H1 (cell line): ENCODE data around the gene LRTM2. TPM values are rescaled to one million over a fixed set of nuclear protein-coding genes. Genes with fewer than 3 reads are reported as not detected.

Experiments used
- CTCF ChIA-PET: fragments of 300-600 bp; sonication (Branson Sonifier 250); formaldehyde crosslinking; loops from one replicate; lab custom pipeline; 2021; ENCODE audit not compliant: partially characterized antibody; lab: Charles Lee
- POLR2A ChIA-PET: fragments of 300-600 bp; sonication (Branson Sonifier 250); formaldehyde crosslinking; loops from one replicate; lab custom pipeline; 2021; ENCODE audit warnings: inconsistent platforms; ENCODE audit not compliant: partially characterized antibody; lab: Charles Lee
- DNase-seq, 2 experiments: peaks; one replicate each; pipeline versions ENCODE4 v3.0.0 to v3.0.0-alpha.2; 2010 to 2022; ENCODE audit warnings: low spot score in 2 of 2, low read depth in 1 of 2, mixed read lengths in 1 of 2
- FAIRE-seq: peaks from 2 replicates; lab custom pipeline; 2011; peaks lifted over from hg19 to GRCh38; lab: Jason Lieb, UNC
- H2AFZ ChIP-seq: 2 replicates; pipeline ENCODE4 v1.8.1; 2012; ENCODE audit warnings: low read length, inconsistent platforms
- H2AK5ac ChIP-seq: 2 replicates; pipeline ENCODE4 v1.6.1; 2013; ENCODE audit warnings: low read depth, low read length
- H2BK120ac ChIP-seq: replicated peaks from 2 replicates; pipeline ENCODE3; 2013; ENCODE audit warnings: low read depth, low read length, inconsistent platforms
- H2BK12ac ChIP-seq: 2 replicates; pipeline ENCODE4 v1.6.1; 2013; ENCODE audit warnings: low read depth, low read length
- H2BK15ac ChIP-seq: 2 replicates; pipeline ENCODE4 v1.6.1; 2013; ENCODE audit warnings: low read length
- H2BK20ac ChIP-seq: 2 replicates; pipeline ENCODE4 v1.6.1; 2013; ENCODE audit warnings: low read length
- H2BK5ac ChIP-seq: 2 replicates; pipeline ENCODE4 v1.6.1; 2013; ENCODE audit warnings: low read depth, low read length
- H3K14ac ChIP-seq: 2 replicates; pipeline ENCODE4 v1.6.1; 2013; ENCODE audit warnings: inconsistent platforms; ENCODE audit not compliant: insufficient read length
- H3K18ac ChIP-seq: 2 replicates; pipeline ENCODE4 v1.6.1; 2013; ENCODE audit warnings: low read length; ENCODE audit errors: extremely low read depth
- H3K23ac ChIP-seq: 2 replicates; pipeline ENCODE4 v1.6.1; 2013; ENCODE audit warnings: inconsistent platforms; ENCODE audit not compliant: insufficient read length
- H3K23me2 ChIP-seq: 2 replicates; pipeline ENCODE4 v1.6.1; 2013; ENCODE audit warnings: low read depth, low read length
- H3K27ac ChIP-seq: 2 replicates; pipeline ENCODE4 v1.6.1; 2011; ENCODE audit warnings: low read depth, low read length, inconsistent platforms
- H3K27me3 ChIP-seq, 4 experiments: replicated peaks in 1 of 4; 1 replicate in 1 of 4; 2 replicates in 3 of 4; pipeline versions ENCODE4 v1.6.1 to v1.8.1; 2011 to 2013; ENCODE audit warnings: low read length in 3 of 4, mild to moderate bottlenecking in 3 of 4, inconsistent platforms in 2 of 4, mixed read lengths in 2 of 4, moderate library complexity in 1 of 4; ENCODE audit not compliant: control insufficient read depth in 3 of 4, insufficient read depth in 3 of 4; ENCODE audit errors: extremely low read depth in 1 of 4
- H3K36me3 ChIP-seq, 4 experiments: 2 replicates each; pipeline versions ENCODE4 v1.6.1 to v1.8.1; 2011 to 2013; ENCODE audit warnings: mild to moderate bottlenecking in 4 of 4, low read length in 3 of 4, moderate library complexity in 2 of 4, control low read depth in 1 of 4, inconsistent platforms in 1 of 4; ENCODE audit not compliant: insufficient read depth in 4 of 4, control insufficient read depth in 2 of 4
- H3K4ac ChIP-seq: replicated peaks from 2 replicates; pipeline ENCODE3; 2013; ENCODE audit warnings: low read length, low read depth, mixed read lengths, inconsistent platforms; ENCODE audit not compliant: insufficient read length
- H3K4me1 ChIP-seq, 4 experiments: replicated peaks in 1 of 4; 1 replicate in 1 of 4; 2 replicates in 3 of 4; pipeline versions ENCODE4 v1.6.1 to v1.8.1; 2011 to 2013; ENCODE audit warnings: low read length in 3 of 4, inconsistent platforms in 2 of 4, mixed read lengths in 1 of 4; ENCODE audit not compliant: insufficient read depth in 4 of 4, control insufficient read depth in 3 of 4
- H3K4me2 ChIP-seq, 2 experiments: 2 replicates each; pipeline versions ENCODE4 v1.6.1 to v1.8.1; 2011 to 2013; ENCODE audit warnings: low read depth in 2 of 2, low read length in 2 of 2, control low read depth in 1 of 2, inconsistent platforms in 1 of 2, mild to moderate bottlenecking in 1 of 2; ENCODE audit not compliant: insufficient read depth in 1 of 2
- H3K4me3 ChIP-seq, 4 experiments: fragments of 200-600, 300-600 bp in 1 of 4; sonication (generic), shearing (Covaris generic), sonication (Bioruptor Twin) in 1 of 4; 2 replicates each; pipeline versions ENCODE4 v1.5.1 to v1.8.1; 2011 to 2016; ENCODE audit warnings: low read length in 4 of 4, low read depth in 3 of 4, control low read depth in 2 of 4, inconsistent platforms in 2 of 4, mild to moderate bottlenecking in 2 of 4, mixed read lengths in 1 of 4, moderate library complexity in 1 of 4; ENCODE audit not compliant: insufficient read depth in 2 of 4; ENCODE audit errors: extremely low read depth in 1 of 4
- H3K56ac ChIP-seq: replicated peaks from 2 replicates; pipeline ENCODE3; 2013; ENCODE audit warnings: low read depth, mild to moderate bottlenecking, mixed read lengths, low read length, inconsistent platforms; ENCODE audit not compliant: insufficient read length
- H3K79me1 ChIP-seq: 2 replicates; pipeline ENCODE4 v1.6.1; 2013; ENCODE audit warnings: low read depth, low read length, control low read depth
- H3K79me2 ChIP-seq, 2 experiments: 2 replicates each; pipeline versions ENCODE4 v1.6.1 to v1.8.1; 2012 to 2013; ENCODE audit warnings: low read length in 2 of 2, mild to moderate bottlenecking in 2 of 2, inconsistent platforms in 1 of 2; ENCODE audit not compliant: insufficient read depth in 2 of 2, control insufficient read depth in 1 of 2
- H3K9ac ChIP-seq, 4 experiments: replicated peaks in 1 of 4; 1 replicate in 1 of 4; 2 replicates in 3 of 4; pipeline versions ENCODE4 v1.6.1 to v1.8.1; 2011 to 2013; ENCODE audit warnings: low read depth in 3 of 4, low read length in 3 of 4, control low read depth in 2 of 4, mild to moderate bottlenecking in 2 of 4, moderate library complexity in 2 of 4, inconsistent platforms in 1 of 4; ENCODE audit errors: extremely low read depth in 1 of 4
- H3K9me3 ChIP-seq, 2 experiments: 2 replicates each; pipeline versions ENCODE4 v1.6.1 to v1.8.1; 2012 to 2013; ENCODE audit warnings: mild to moderate bottlenecking in 2 of 2, moderate library complexity in 2 of 2, control low read depth in 1 of 2, inconsistent platforms in 1 of 2, low read depth in 1 of 2, low read length in 1 of 2, mixed read lengths in 1 of 2; ENCODE audit not compliant: insufficient read depth in 2 of 2
- H4K20me1 ChIP-seq, 2 experiments: replicated peaks in 1 of 2; 2 replicates each; pipeline versions ENCODE3 to v1.8.1; 2011 to 2013; ENCODE audit warnings: inconsistent platforms in 2 of 2, low read length in 2 of 2, mild to moderate bottlenecking in 1 of 2; ENCODE audit not compliant: insufficient read depth in 2 of 2, control insufficient read depth in 1 of 2
- H4K5ac ChIP-seq: 2 replicates; pipeline ENCODE4 v1.6.1; 2013; ENCODE audit warnings: low read length, low read depth, mixed read lengths, inconsistent platforms; ENCODE audit not compliant: insufficient read length
- H4K8ac ChIP-seq: 2 replicates; pipeline ENCODE4 v1.8.0; 2013; ENCODE audit warnings: mild to moderate bottlenecking, moderate library complexity, low read length, inconsistent platforms; ENCODE audit not compliant: insufficient read depth; ENCODE audit errors: extremely low read depth
- H4K91ac ChIP-seq: replicated peaks from 2 replicates; pipeline ENCODE3; 2013; ENCODE audit warnings: low read length, mixed read lengths, inconsistent platforms; ENCODE audit not compliant: insufficient read length
- CHD1 ChIP-seq: IDR thresholded peaks from 2 replicates; pipeline ENCODE4 v1.6.1; 2012; ENCODE audit warnings: low read depth, low read length, improper control_type of control experiment
- EGR1 ChIP-seq: IDR thresholded peaks from 2 replicates; pipeline ENCODE4 v1.6.1; 2011; ENCODE audit warnings: low read depth, low read length, borderline replicate concordance
- GABPA ChIP-seq: IDR thresholded peaks from 2 replicates; pipeline ENCODE4 v1.6.1; 2011; ENCODE audit warnings: mild to moderate bottlenecking, low read length, moderate library complexity, borderline replicate concordance; ENCODE audit not compliant: insufficient read depth
- JUN ChIP-seq: IDR thresholded peaks from 2 replicates; pipeline ENCODE4 v1.6.1; 2011; ENCODE audit warnings: low read depth, mild to moderate bottlenecking, improper control_type of control experiment, low read length
- POLR2A ChIP-seq, 2 experiments: IDR thresholded peaks; 1 replicate in 1 of 2; 2 replicates in 1 of 2; pipeline ENCODE4 v1.6.1; 2011; ENCODE audit warnings: low read depth in 2 of 2, low read length in 2 of 2, mild to moderate bottlenecking in 2 of 2; ENCODE audit errors: control extremely low read depth in 1 of 2
- RFX5 ChIP-seq: IDR thresholded peaks from 2 replicates; pipeline ENCODE4 v1.6.1; 2011; ENCODE audit warnings: low read depth, low read length, improper control_type of control experiment, borderline replicate concordance
- SIN3A ChIP-seq, 2 experiments: IDR thresholded peaks in 1 of 2; conservative IDR thresholded peaks in 1 of 2; 2 replicates each; pipeline ENCODE4 v1.6.1; 2011 to 2012; ENCODE audit warnings: low read length in 2 of 2, improper control_type of control experiment in 1 of 2, low read depth in 1 of 2, mild to moderate bottlenecking in 1 of 2
- TCF12 ChIP-seq: IDR thresholded peaks from 2 replicates; pipeline ENCODE4 v1.6.1; 2011; ENCODE audit warnings: low read depth, mild to moderate bottlenecking, low read length
- WGBS, 2 experiments: shearing (Covaris generic) in 1 of 2; methylation state at CpG; one replicate each; pipeline versions ENCODE4 v1.1.6 to v1.1.7; 2013 to 2015; ENCODE audit warnings: low lambda C conversion rate in 2 of 2, mixed read lengths in 2 of 2, inconsistent platforms in 1 of 2, low coverage in 1 of 2, missing lambda C conversion rate in 1 of 2; ENCODE audit not compliant: insufficient replicate concordance in 2 of 2, insufficient coverage in 1 of 2, insufficient read length in 1 of 2; ENCODE audit errors: extremely low coverage in 1 of 2, missing lambda C conversion rate in 1 of 2; 5-methylcytosine and 5-hydroxymethylcytosine counted together
- polyA plus RNA-seq, 7 experiments: library from polyadenylated mRNA; depleted of rRNA in 3 of 7; stranded (reverse) in 5 of 7; unstranded in 2 of 7; fragments of >200 nt in 5 of 7; fragments of 200-250 nt in 2 of 7; gene quantifications; 1 replicate in 5 of 7; 2 replicates in 1 of 7; 4 replicates in 1 of 7; pipeline versions ENCODE4 v1.2.1 to v1.2.3, GENCODE V29; 2011 to 2013; ENCODE audit warnings: missing spikeins in 2 of 7, mixed read lengths in 2 of 7
- total RNA-seq: library from RNA; stranded (reverse); fragmentation: NEBNext Ultra II Directional; extraction: Animal tissue kit (Norgen Biotek cat#: 25700); gene quantifications from 2 replicates; pipeline ENCODE4 v1.2.1, GENCODE V29; 2021

LRTM2 gene
- total and polyA plus RNA-seq, 2 of the 8 experiments (the other 6 are each of a cell fraction or from before 2014, with no cell fraction given) = 0.06 TPM; not detected in 1

GRCh38 chr12:1810931-1811280, 9.5 kb upstream of the LRTM2 start:
- WGBS, 2 experiments = 87% methylated on average over 10 of the region's 10 CpGs; no CpG with 5 or more reads in 1 of the 2 experiments
- TF ChIP-seq GABPA (no peak), CHD1 (no peak), POLR2A (IDR thresholded peaks at IDR 0.05; ENCODE audit: control extremely low read depth in 1 of 2, low read depth in 2 of 2, low read length in 2 of 2) (no peak), JUN (no peak), EGR1 (no peak), TCF12 (no peak), SIN3A (conservative IDR thresholded peaks at IDR 0.05 in 1 of 2, IDR thresholded peaks at IDR 0.05 in 1 of 2; ENCODE audit: low read depth in 1 of 2, low read length in 2 of 2) (no peak), RFX5 (no peak)

More at GRCh38 chr12:1810931-1811280, 9.5 kb upstream of the LRTM2 start:
- Histone ChIP-seq H3K4me1 (peaks cover 0 to 2% (median 0%) of the 10 kb centered on the region in 4 experiments; a peak in 1 of 7 replicates), H3K27me3 (no peaks in the 10 kb centered on the region), H3K9me3 (no peaks in the 10 kb centered on the region), H2BK5ac (peak overlapping the region; percentile 48; the same call in 1 of the 2 replicates), H3K4me3 (no peak overlapping the region), H3K36me3 (no peaks in the 10 kb centered on the region), H3K56ac (no peak overlapping the region), H3K79me2 (no peaks in the 10 kb centered on the region), H4K91ac (no peak overlapping the region), H2BK120ac (no peak overlapping the region), H2AFZ (no peak overlapping the region), H4K5ac (no peak overlapping the region), H4K8ac (peak overlapping the region; percentile 80), H3K79me1 (no peaks in the 10 kb centered on the region), H2BK15ac (0 out of 2 replicates have a peak overlapping the region, but pooled peaks have one; percentile 36), H3K14ac (no peak overlapping the region), H3K27ac (no peak overlapping the region), H2BK12ac (no peak overlapping the region), H3K23ac (no peak overlapping the region), H4K20me1 (peaks cover 0 to 2% of the 10 kb centered on the region in 2 experiments), H3K4me2 (no peak overlapping the region), H2AK5ac (no peak overlapping the region; the same call in 1 of the 2 replicates), H2BK20ac (no peak overlapping the region), H3K9ac (no peak overlapping the region), H3K23me2 (no peaks in the 10 kb centered on the region; the same call in 1 of the 2 replicates), H3K4ac (peak overlapping the region; percentile 62), H3K18ac (no peak overlapping the region)
- CTCF ChIA-PET = interaction anchor here (1.4 to 1.7 kb wide), 2 partner anchors 12 to 129 kb away, joined by 4 to 5 read pairs; no protein-coding TSS in a partner anchor
- DNase-seq (no peak), FAIRE-seq (no peak)
- POLR2A ChIA-PET = no interaction called here
